Activated CD8-positive, alpha-beta T cell treated with anti-CD3 and anti-CD28 coated beads, Interleukin-2, amount 10 ng/mL, durations not matched to agents 7 days and 5 days (primary cell): Measurements from ENCODE around the gene RNF207. TPM values are rescaled to one million over a fixed set of nuclear protein-coding genes. Genes with fewer than 3 reads are reported as not detected.

ENCODE experiments used
- ATAC-seq: fragments of 150-1000 bp; cut with Tn5 transposase; one replicate; pipeline ENCODE4 v1.10.0; 2021; ENCODE audit warnings: moderate library complexity
- CTCF ChIA-PET: fragments of 350-600 bp; sonication (Branson Sonifier 250); formaldehyde crosslinking; loops from one replicate; lab custom pipeline; 2021; ENCODE audit warnings: antibody characterized with exemption; lab: Charles Lee
- POLR2A ChIA-PET: fragments of 350-600 bp; sonication (Branson Sonifier 250); formaldehyde crosslinking; loops from one replicate; lab custom pipeline; 2021; ENCODE audit warnings: antibody characterized with exemption; lab: Charles Lee
- DNase-seq: peaks from one replicate; pipeline ENCODE4 v3.0.0-alpha.2; 2020
- H3K27ac Mint-ChIP-seq: one replicate; pipeline ENCODE4 v1.8.0; 2021; ENCODE audit warnings: mild to moderate bottlenecking, mixed read lengths
- H3K27me3 Mint-ChIP-seq: one replicate; pipeline ENCODE4 v1.8.0; 2021; ENCODE audit warnings: low read depth, mixed read lengths
- H3K36me3 Mint-ChIP-seq: one replicate; pipeline ENCODE4 v1.8.0; 2021; ENCODE audit warnings: low read depth, mixed read lengths
- H3K4me1 Mint-ChIP-seq: one replicate; pipeline ENCODE4 v1.8.0; 2021; ENCODE audit warnings: low read depth, mixed read lengths
- H3K4me3 Mint-ChIP-seq: one replicate; pipeline ENCODE4 v1.8.0; 2021; ENCODE audit warnings: mild to moderate bottlenecking, mixed read lengths
- H3K9me3 Mint-ChIP-seq: one replicate; pipeline ENCODE4 v1.8.0; 2022; ENCODE audit warnings: mixed read lengths; ENCODE audit not compliant: insufficient read depth
- total RNA-seq, 2 experiments: library from RNA; stranded (reverse); gene quantifications; one replicate each; pipeline ENCODE4 v1.2.3, GENCODE V29; 2021

RNF207 gene
- total RNA-seq, 2 experiments from 2014 or later: 1.6 to 2.0 TPM

DNA sequence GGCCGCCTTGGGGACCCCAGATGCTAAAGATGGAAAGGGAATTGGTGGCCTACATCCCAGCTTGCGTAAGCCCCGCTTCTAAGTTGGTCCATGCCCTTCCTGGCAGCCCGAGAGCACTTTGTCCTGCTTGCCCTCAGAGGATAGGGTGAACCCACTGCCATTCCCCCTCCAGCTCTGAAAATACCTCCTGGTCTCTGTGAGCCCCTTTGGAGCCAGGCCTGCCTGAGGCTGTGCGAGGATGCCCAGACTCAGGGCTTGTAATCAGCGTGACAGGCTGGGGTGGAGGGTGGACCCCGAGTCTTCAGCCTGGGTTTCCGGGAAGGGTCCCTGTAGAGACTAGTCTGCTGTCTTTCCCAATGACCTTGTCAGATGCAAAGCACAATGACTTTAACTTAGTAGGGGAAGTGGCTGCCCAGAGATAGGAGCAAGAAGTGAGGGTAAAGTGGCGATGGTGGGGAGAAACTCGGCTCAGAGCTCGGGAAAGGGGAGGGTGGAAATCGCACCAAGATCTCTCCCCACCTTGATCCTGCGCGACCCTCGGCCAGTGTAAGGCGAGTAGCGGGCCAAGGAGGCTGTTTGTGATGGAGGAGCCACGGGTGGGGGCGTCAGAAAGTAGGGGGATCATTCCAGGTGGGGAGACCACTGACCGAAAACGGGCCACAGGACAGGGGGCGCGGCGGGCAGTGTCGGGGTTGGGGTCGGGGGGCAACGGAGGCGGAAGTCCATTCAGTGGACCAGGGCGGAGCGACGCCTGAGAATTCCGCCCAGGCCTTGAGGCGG, 35.4 kb downstream of the RNF207 start:
- Mint-ChIP-seq H3K36me3 (no peaks in the 10 kb centered on the region), H3K4me3 (no peak overlapping the region), H3K4me1 (peaks cover 13% of the 10 kb centered on the region), H3K27ac (no peak overlapping the region), H3K9me3 (no peaks in the 10 kb centered on the region), H3K27me3 (peaks cover 46% of the 10 kb centered on the region)
- POLR2A ChIA-PET: no interaction called here
- no peak for ATAC-seq
- DNase-seq: no peak
- CTCF ChIA-PET: interaction anchor here (1.0 kb wide), 1 partner anchor 36 kb away, joined by 3 read pairs; no protein-coding TSS in a partner anchor

DNA sequence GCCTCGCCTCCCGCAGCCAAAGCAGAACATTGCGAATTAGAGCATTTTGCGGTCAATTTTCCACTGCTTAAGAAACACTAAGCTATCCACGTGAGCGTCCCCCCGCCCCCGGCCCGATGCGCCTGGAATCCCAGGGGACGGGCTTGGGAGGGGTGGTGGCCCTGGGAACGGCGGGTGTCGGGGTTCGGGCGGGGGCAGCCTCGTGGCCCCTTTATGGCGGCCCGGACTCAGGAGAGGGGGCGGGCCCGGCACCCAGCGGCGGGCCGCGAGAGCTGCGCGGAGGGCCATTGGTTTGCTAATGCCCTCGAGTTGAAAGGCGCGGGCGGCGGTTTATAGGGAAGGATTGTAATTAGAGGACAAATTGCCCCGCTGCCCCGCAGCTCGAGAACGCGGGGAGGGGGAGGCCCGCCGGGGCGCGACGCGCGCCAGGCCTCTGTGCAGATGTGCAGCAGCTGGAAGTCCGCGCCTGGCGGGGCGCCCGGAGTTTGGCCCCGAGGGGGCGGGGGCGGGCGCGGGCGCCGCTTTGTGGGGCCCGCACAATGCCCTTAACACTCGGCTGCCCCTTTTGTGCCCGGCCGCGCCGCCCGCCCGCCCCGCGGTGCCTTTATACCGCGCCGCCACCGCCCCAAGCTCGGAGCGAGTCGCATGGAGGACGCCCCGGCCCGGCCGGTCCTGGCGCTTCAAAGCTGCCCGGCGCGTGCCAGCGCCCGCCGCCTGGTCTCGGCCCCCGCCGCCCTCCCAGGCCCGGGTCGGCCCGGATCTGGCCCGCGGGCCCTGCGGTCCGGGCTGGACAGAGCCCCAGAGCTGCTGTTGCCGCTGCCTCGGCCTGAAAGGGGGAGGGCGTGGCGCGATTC, 36.2 kb downstream of the RNF207 start:
- POLR2A ChIA-PET: no interaction called here
- H3K4me1 Mint-ChIP-seq: peaks cover 19% of the 10 kb centered on the region
- no peaks in the 10 kb centered on the region for H3K36me3 Mint-ChIP-seq
- no peak overlapping the region for H3K4me3 Mint-ChIP-seq
- CTCF ChIA-PET: interaction anchor here (1.0 to 1.2 kb wide), 2 partner anchors 37 to 181 kb away, joined by 3 to 4 read pairs; no protein-coding TSS in a partner anchor
- H3K9me3 Mint-ChIP-seq: no peaks in the 10 kb centered on the region
- ATAC-seq (no peak), DNase-seq (no peak)
- H3K27me3 Mint-ChIP-seq: peaks cover 53% of the 10 kb centered on the region
- H3K27ac Mint-ChIP-seq: no peak overlapping the region

DNA sequence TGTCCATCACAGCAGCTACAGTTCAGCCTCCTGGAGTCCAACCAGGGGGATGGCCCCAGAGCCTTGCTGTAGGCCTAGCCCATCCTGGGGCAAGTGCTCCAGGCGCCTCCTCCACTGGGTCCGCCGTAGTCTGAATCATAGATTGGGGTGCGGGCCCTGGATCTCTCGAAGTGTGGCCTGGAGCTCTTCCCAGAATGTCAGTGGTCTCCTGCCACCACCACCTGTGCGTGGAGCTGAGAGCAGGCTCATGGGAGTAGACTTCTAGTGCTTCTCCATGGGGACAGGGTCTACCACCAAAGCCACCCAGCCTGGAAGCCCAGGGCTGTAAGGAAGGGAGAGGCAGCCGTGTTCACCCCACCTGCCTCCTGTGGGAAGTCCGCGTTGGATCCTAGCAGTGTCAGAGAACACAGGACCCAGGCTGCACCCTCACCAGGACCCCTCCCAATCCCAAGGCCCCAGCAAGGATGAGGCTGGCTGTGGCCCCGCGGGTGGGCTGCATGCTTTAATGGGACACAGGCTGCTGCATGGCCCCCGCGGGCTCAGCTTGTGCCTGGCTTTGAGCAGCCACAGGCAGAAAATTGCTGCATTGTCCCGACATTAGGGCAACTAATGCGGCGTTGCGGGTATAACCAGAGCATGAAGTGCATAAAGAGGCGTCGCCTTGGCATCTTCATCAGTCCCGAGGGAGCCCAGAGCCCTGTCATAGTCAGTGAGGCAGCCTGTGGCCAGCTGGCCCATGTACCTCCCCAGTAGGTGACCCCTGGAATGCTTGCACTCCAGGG, 37.3 kb downstream of the RNF207 start:
- ATAC-seq (no peak), DNase-seq (no peak)
- Mint-ChIP-seq H3K27ac (no peak overlapping the region), H3K36me3 (no peaks in the 10 kb centered on the region), H3K27me3 (peaks cover 63% of the 10 kb centered on the region), H3K4me1 (peaks cover 19% of the 10 kb centered on the region), H3K9me3 (no peaks in the 10 kb centered on the region), H3K4me3 (no peak overlapping the region)
- POLR2A ChIA-PET: no interaction called here
- CTCF ChIA-PET: interaction anchor here (1.2 kb wide), 1 partner anchor 180 kb away, joined by 4 read pairs; no protein-coding TSS in a partner anchor

DNA sequence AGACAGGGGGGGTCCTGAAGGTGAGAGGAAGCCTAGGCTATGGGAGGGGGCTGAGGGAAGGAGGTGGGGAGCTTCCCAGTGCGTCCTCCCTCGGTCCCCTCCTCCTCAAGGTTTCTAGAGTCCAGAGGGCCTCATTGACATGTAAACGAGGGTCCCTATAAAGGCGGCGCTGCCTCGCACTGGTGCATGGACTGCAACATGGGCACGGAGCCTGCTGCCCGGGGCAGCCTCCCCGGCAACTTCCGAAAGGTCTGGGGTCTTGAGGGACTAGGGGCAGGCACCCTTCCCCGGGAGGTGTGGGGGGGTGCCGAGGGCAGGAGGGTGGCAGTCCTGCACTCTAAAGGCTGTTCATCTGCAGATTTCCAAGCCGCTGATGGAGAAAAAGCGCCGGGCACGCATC, 38.1 kb downstream of the RNF207 start, which contains the start of gene HES3:
TSS of gene HES3 (plus strand) at position 187 of the 400 bp plus-strand sequence. CDS start at position 374, 187 bp downstream.
- Mint-ChIP-seq H3K27ac (no peak within 1 kb of the TSS), H3K4me3 (no peak within 1 kb of the TSS), H3K36me3 (no peaks in the 10 kb centered on the region), H3K4me1 (peaks cover 19% of the 10 kb centered on the region), H3K9me3 (no peaks in the 10 kb centered on the region), H3K27me3 (peaks cover 69% of the 10 kb centered on the region)
- ATAC-seq (no peak), DNase-seq (no peak)
- ChIA-PET CTCF (interaction anchor here (1.0 to 5.1 kb wide), 5 partner anchors 7 to 105 kb away, joined by 3 to 73 read pairs (median 4); partner anchors contain the start of gene ICMT), POLR2A (no interaction called here)

DNA sequence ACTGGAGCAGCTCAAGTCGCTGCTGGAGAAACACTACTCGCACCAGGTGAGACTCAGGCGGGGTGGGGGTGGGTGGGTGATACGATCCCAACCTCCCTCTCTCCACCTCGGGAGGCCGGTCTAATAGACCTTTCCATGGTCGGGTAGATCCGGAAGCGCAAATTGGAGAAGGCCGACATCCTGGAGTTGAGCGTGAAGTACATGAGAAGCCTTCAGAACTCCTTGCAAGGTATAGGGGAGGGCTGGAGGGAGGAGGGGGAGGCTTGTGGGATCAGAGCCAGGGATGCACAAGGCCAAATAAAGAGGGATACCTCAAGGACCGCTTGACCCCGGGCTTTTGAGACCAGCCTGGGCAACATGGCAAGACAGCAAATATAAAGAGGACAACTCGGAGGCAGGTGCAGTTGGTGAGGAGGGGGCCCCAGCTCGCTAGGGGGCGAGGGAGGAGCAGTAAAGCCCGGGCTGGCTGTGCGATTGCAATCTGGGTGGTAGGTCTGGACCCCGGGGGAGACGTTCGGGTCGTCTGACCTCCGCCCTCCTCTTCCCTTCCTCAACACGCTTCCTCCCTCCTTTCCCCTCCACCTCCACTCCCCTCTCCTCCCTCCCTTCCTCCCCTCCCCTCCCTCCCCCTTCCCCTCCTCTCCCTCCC, 38.6 kb downstream of the RNF207 start:
- ATAC-seq (no peak), DNase-seq (no peak)
- POLR2A ChIA-PET: no interaction called here
- Mint-ChIP-seq H3K4me1 (peaks cover 16% of the 10 kb centered on the region), H3K9me3 (no peaks in the 10 kb centered on the region), H3K27ac (no peak overlapping the region), H3K4me3 (no peak overlapping the region), H3K36me3 (no peaks in the 10 kb centered on the region), H3K27me3 (peaks cover 63% of the 10 kb centered on the region)
- CTCF ChIA-PET: interaction anchor here (0.6 to 5.1 kb wide), 14 partner anchors 8 to 193 kb away, joined by 3 to 73 read pairs (median 4); partner anchors contain the start of genes GPR153, ICMT and RNF207

DNA sequence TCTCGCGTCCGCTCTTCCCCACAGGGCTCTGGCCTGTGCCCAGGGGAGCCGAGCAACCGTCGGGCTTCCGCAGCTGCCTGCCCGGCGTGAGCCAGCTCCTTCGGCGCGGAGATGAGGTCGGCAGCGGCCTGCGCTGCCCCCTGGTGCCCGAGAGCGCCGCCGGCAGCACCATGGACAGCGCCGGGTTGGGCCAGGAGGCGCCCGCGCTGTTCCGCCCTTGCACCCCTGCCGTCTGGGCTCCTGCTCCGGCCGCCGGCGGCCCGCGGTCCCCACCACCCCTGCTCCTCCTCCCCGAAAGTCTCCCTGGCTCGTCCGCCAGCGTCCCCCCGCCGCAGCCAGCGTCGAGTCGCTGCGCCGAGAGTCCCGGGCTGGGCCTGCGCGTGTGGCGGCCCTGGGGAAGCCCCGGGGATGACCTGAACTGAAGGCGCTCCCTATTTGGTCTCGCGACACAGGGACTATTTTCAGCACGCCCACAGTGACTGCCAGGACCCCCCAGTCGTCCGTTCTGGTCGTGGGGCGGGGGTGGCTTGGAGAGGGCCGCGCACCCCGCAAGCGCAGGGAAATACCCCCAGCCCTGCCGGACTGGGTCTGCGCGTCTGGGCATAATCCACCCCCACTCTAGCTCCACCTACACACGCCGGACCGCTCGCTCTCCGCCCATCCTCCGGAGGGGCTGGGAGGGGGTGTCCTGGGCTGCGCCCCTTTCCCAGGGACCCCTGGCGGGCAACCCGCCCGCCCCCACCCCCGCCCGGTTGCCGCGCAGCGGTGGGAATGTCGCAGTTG, 39.4 kb downstream of the RNF207 start:
- peak; percentile 85 for DNase-seq
- H3K4me3 Mint-ChIP-seq: no peak overlapping the region
- H3K27ac Mint-ChIP-seq: no peak overlapping the region
- CTCF ChIA-PET: interaction anchor here (0.6 to 5.1 kb wide), 29 partner anchors 8 to 209 kb away, joined by 3 to 73 read pairs (median 4); partner anchors contain the start of genes ACOT7, GPR153, ICMT and RNF207
- peak; percentile 81 for ATAC-seq
- POLR2A ChIA-PET: interaction anchor here (1.0 kb wide), 1 partner anchor 158 kb away, joined by 3 read pairs; no protein-coding TSS in a partner anchor
- H3K4me1 Mint-ChIP-seq: peaks cover 16% of the 10 kb centered on the region
- H3K27me3 Mint-ChIP-seq: peaks cover 60% of the 10 kb centered on the region
- no peaks in the 10 kb centered on the region for H3K36me3 Mint-ChIP-seq
- H3K9me3 Mint-ChIP-seq: no peaks in the 10 kb centered on the region

DNA sequence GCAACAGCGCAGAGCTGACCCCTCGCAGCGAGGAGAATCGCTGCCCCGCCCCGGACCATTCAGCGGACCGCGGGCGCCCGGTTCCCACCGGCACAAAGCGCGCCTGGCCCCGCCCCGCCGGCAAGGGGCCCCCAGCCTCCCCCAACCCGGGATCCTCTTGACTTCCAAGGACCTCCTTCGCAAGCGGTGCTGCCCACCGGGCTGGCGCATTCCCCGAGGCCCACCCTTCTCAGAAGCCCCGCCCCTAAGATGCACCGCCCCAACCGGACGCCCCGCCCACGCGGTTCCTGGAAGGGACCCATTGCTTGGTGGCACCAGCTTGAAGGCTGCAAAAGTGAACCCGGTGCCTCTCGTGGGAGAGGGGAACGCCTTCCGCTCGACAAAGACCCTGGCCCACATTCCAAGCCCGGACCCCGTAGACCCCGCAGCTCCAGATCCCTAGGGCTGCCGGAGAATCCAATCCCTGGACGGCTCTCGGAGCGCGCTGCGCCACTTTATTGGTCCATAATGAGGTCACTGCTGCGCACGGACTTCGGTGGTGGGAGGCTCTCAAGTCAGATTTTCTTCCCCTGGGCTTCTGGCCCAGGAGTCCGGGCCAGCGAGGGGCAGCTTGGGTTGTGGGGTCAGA, 40.1 kb downstream of the RNF207 start:
- H3K27ac Mint-ChIP-seq: no peak overlapping the region
- ATAC-seq (peak; percentile 21), DNase-seq (peak; percentile 73)
- CTCF ChIA-PET: interaction anchor here (0.6 to 5.1 kb wide), 45 partner anchors 9 to 307 kb away, joined by 3 to 73 read pairs (median 5); partner anchors contain the start of genes ACOT7, GPR153, HES2 and ICMT
- POLR2A ChIA-PET: interaction anchor here (1.0 kb wide), 2 partner anchors 157 to 244 kb away, joined by 3 read pairs; no protein-coding TSS in a partner anchor
- no peaks in the 10 kb centered on the region for H3K9me3 Mint-ChIP-seq
- peaks cover 62% of the 10 kb centered on the region for H3K27me3 Mint-ChIP-seq
- H3K36me3 Mint-ChIP-seq: no peaks in the 10 kb centered on the region
- no peak overlapping the region for H3K4me3 Mint-ChIP-seq
- H3K4me1 Mint-ChIP-seq: peaks cover 16% of the 10 kb centered on the region

DNA sequence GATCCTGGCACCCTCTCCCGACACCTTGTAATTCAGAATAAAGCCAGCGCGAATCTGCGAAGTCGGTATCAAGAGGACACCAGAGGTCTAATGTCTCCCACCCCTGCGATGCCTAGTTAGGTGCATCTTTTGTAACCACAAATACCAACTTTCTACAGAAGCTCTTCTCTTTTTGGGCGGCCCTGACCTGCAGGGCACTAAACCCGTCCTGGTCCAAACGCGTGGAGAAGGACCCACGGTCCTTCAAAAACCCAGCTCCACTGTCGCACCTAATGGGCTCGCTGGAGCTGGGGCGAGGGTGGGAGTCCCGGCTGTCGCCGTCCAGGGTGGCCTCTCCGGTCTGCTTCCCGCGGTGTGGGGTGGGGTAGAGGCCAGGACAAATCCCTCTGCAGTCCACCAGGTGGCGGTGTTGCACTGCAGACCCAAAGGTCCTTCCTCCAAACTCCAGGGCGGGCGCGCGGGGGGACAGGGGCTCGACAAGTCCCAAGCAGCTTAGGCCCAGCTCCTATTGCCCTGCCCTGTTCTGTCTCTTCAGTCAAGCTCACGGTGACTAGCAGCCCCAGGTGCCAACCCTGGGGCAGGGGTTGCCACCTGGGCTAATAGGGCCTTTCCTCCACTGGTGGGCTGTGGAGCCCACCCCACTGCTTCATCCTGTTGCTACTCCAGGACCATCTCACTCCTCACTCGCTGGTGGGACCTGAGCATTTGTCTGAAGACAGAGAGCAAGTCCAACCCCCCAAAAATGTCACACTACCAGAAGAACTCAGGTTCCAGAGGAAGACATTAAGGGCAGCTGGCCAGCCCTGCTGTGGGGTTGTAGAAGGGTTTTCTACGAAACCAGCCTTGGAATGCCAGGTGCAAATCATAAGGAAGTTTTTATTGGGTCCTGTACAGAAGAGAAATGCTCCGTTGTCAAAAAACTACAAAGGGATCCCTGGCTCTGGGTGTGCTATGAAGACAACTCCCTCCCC, 40.9 kb downstream of the RNF207 start:
- H3K36me3 Mint-ChIP-seq: no peaks in the 10 kb centered on the region
- peak overlapping the region; percentile 57 for H3K4me3 Mint-ChIP-seq
- DNase-seq (peak; percentile 85), ATAC-seq (peak; percentile 64)
- no peak overlapping the region for H3K27ac Mint-ChIP-seq
- peaks cover 10% of the 10 kb centered on the region for H3K4me1 Mint-ChIP-seq
- ChIA-PET CTCF (interaction anchor here (0.6 to 5.1 kb wide), 55 partner anchors 9 to 306 kb away, joined by 3 to 73 read pairs (median 4); partner anchors contain the start of genes ACOT7, GPR153, HES2 and ICMT), POLR2A (interaction anchor here (1.0 kb wide), 2 partner anchors 157 to 243 kb away, joined by 3 read pairs; no protein-coding TSS in a partner anchor)
- peaks cover 58% of the 10 kb centered on the region for H3K27me3 Mint-ChIP-seq
- no peaks in the 10 kb centered on the region for H3K9me3 Mint-ChIP-seq

DNA sequence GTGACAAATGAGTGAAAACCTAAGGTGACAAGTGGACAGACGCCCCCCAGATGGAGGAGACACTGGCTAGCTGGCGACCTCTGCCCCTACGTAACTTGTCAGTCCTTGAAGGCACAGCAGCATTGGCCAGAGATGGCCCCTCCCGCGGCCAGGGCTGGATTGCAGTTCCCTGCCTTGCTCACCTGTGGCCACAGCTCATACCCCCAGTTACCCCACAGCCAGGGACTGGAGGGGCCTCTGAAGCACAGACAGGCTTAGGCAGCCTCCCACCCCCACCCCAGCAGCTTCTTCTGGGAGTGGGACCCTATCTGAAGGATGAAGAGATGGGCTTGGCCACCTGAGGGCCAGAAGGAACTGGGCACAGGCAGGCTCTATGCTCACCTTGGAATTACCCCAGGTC, 41.7 kb downstream of the RNF207 start:
- no peak overlapping the region for H3K4me3 Mint-ChIP-seq
- H3K36me3 Mint-ChIP-seq: no peaks in the 10 kb centered on the region
- ChIA-PET POLR2A (no interaction called here), CTCF (interaction anchor here (0.8 to 5.1 kb wide), 23 partner anchors 11 to 306 kb away, joined by 3 to 73 read pairs (median 7); partner anchors contain the start of genes ACOT7, ICMT, RNF207 and RPL22)
- no peaks in the 10 kb centered on the region for H3K9me3 Mint-ChIP-seq
- DNase-seq (no peak), ATAC-seq (no peak)
- H3K27ac Mint-ChIP-seq: no peak overlapping the region
- H3K27me3 Mint-ChIP-seq: peaks cover 61% of the 10 kb centered on the region
- H3K4me1 Mint-ChIP-seq: peaks cover 12% of the 10 kb centered on the region
